ENCODE data around the gene FAM181B. TPM values are rescaled to one million over a fixed set of nuclear protein-coding genes. Genes with fewer than 3 reads are reported as not detected.

Gene FAM181B
- total and polyA plus RNA-seq, 2 donors (not counting 3 experiments of a cell fraction or from before 2014, with no cell fraction given): not detected

DNA sequence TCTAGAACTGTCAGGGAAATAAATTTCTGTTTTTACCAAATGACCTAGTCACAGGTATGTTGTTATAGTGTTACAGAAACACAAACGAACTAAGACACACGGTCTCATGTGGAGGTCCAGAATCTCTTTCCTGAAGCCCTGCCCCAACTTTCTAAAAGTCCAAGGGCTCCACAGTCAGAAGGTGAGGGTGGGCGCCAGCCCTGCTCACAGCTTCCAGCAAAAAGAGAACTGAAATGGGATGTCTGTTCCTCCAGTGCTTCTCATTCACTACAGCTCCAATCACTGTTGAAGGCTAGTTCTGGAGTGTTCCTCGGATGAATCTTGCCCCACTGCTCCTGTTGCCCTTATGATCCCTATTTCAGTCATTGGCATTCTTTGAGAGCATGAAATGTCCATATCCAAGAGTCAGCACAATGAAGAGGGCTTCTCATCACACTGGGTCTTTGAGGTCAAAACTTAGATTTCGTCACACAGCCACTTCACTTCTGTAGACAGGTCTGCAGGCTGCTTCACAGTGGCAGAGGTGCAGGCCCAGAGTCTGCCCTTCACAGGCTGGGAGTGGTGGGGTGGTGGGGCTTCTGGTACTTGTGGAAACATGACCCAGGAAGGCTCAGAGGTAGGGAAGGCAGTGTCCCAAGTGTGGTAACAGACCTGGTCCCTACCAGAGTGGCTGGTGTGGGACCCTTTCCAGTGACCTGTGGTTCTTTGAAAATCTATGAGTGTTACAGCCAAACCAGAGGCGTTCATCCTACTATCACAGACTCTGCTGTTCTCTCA lies 34.9 kb downstream of the FAM181B start:
- no peaks in the 10 kb centered on the region for H3K9me3 ChIP-seq (replicated peaks; ENCODE audit: control insufficient read depth, insufficient read depth, low read length)
- no peaks in the 10 kb centered on the region for H3K9me1 ChIP-seq (replicated peaks; ENCODE audit: control insufficient read depth, extremely low read depth, insufficient read depth, low read length)
- H2AFZ ChIP-seq (ENCODE audit: low read depth, low read length): no peak overlapping the region
- H4K20me1 ChIP-seq (replicated peaks; ENCODE audit: control insufficient read depth, extremely low read depth, insufficient read depth, low read length): no peaks in the 10 kb centered on the region
- H3K4me3 ChIP-seq (replicated peaks in 1 of 3; ENCODE audit: insufficient read depth in 1 of 3, low read depth in 1 of 3, low read length in 3 of 3): no peak overlapping the region
- H3K27me3 ChIP-seq (ENCODE audit: control insufficient read depth in 2 of 2, insufficient read depth in 2 of 2, low read length in 2 of 2): peaks cover 2 to 3% of the 10 kb centered on the region in 2 experiments
- H3K36me3 ChIP-seq (ENCODE audit: control insufficient read depth in 2 of 2, extremely low read depth in 1 of 2, insufficient read depth in 2 of 2, low read length in 2 of 2): no peaks in the 10 kb centered on the region
- no peak overlapping the region for H3K9ac ChIP-seq (replicated peaks; ENCODE audit: extremely low read depth, insufficient read depth, low read length)
- dilution Hi-C loops (cut with MboI; ENCODE audit: extremely low pct_ligation_motif_present, low sequenced_read_pairs): no loop called here
- CTCF ChIA-PET: interaction anchor here (0.7 kb wide), 1 partner anchor 1025 kb away, joined by 3 read pairs; no protein-coding TSS in a partner anchor
- H3K79me2 ChIP-seq (ENCODE audit: control insufficient read depth, insufficient read depth, low read length): no peaks in the 10 kb centered on the region
- no peaks in the 10 kb centered on the region for H3K4me1 ChIP-seq (ENCODE audit: control insufficient read depth, extremely low read depth, insufficient read depth, low read length)
- POLR2A ChIA-PET: no interaction called here
- DNase-seq (ENCODE audit: low read depth, low spot score): no peak
- H3K27ac ChIP-seq (ENCODE audit: insufficient read depth, low read depth, low read length): no peak overlapping the region
- BruUV-seq (replicated peaks): no TSS peak
- intact Hi-C loops (cut with micrococcal nuclease): loop anchor here (1.0 kb wide), 1 partner anchor 40 kb away; no protein-coding TSS in a partner anchor
- H3K4me2 ChIP-seq (ENCODE audit: insufficient read depth, low read length): no peak overlapping the region
- no peak for FAIRE-seq
- no peak for TF ChIP-seq POLR2A (IDR thresholded peaks at IDR 0.05; ENCODE audit: low read depth, low read length)
- no peak for TF ChIP-seq GATA2 (IDR thresholded peaks at IDR 0.05; ENCODE audit: insufficient read depth, insufficient read length, low read depth, low read length)

DNA sequence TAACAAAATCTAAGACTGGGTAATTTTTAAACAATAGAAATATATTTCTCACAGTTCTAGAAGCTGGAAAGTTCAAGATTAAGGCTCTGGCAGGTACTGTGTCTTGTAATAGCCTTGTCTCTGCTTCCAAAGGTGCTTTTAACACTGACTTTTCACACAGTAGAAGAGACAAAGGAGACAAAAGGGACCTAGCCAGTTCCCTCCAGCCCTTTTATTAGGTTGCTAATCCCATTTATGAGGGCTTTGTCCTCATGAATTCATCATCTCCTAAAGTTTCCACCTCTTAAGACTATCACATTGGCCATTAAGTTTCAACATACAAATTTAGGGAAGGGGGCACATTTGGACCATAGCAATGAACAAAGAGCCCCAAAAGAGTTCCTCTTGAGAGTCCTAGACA lies 40.7 kb downstream of the FAM181B start:
- Histone ChIP-seq H3K36me3 (ENCODE audit: control insufficient read depth in 2 of 2, extremely low read depth in 1 of 2, insufficient read depth in 2 of 2, low read length in 2 of 2) (no peaks in the 10 kb centered on the region), H3K79me2 (ENCODE audit: control insufficient read depth, insufficient read depth, low read length) (no peaks in the 10 kb centered on the region), H3K4me2 (ENCODE audit: insufficient read depth, low read length) (no peak overlapping the region), H3K9ac (replicated peaks; ENCODE audit: extremely low read depth, insufficient read depth, low read length) (no peak overlapping the region), H3K4me1 (ENCODE audit: control insufficient read depth, extremely low read depth, insufficient read depth, low read length) (no peaks in the 10 kb centered on the region), H2AFZ (ENCODE audit: low read depth, low read length) (no peak overlapping the region), H3K4me3 (replicated peaks in 1 of 3; ENCODE audit: insufficient read depth in 1 of 3, low read depth in 1 of 3, low read length in 3 of 3) (no peak overlapping the region), H3K27me3 (ENCODE audit: control insufficient read depth in 2 of 2, insufficient read depth in 2 of 2, low read length in 2 of 2) (peaks cover 2 to 5% of the 10 kb centered on the region in 2 experiments), H3K9me3 (replicated peaks; ENCODE audit: control insufficient read depth, insufficient read depth, low read length) (no peaks in the 10 kb centered on the region), H4K20me1 (replicated peaks; ENCODE audit: control insufficient read depth, extremely low read depth, insufficient read depth, low read length) (no peaks in the 10 kb centered on the region), H3K27ac (ENCODE audit: insufficient read depth, low read depth, low read length) (no peak overlapping the region), H3K9me1 (replicated peaks; ENCODE audit: control insufficient read depth, extremely low read depth, insufficient read depth, low read length) (no peaks in the 10 kb centered on the region)
- dilution Hi-C loops (cut with MboI; ENCODE audit: extremely low pct_ligation_motif_present, low sequenced_read_pairs): no loop called here
- TF ChIP-seq GATA2 (IDR thresholded peaks at IDR 0.05; ENCODE audit: insufficient read depth, insufficient read length, low read depth, low read length) (no peak), FOS (IDR thresholded peaks at IDR 0.05; ENCODE audit: borderline replicate concordance, insufficient read depth, low read length) (no peak), JUN (IDR thresholded peaks at IDR 0.05; ENCODE audit: borderline replicate concordance, insufficient read depth, insufficient read length, low read depth) (no peak), POLR2A (IDR thresholded peaks at IDR 0.05; ENCODE audit: low read depth, low read length) (no peak), EZH2 (IDR thresholded peaks at IDR 0.05; ENCODE audit: borderline replicate concordance, low read depth, low read length, severe bottlenecking) (no peak), POLR2AphosphoS5 (IDR thresholded peaks at IDR 0.05; ENCODE audit: insufficient read depth, low read depth, low read length) (no peak), MYC (IDR thresholded peaks at IDR 0.05; ENCODE audit: low read depth, low read length) (no peak)
- TF ChIP-seq, protein P1, sequence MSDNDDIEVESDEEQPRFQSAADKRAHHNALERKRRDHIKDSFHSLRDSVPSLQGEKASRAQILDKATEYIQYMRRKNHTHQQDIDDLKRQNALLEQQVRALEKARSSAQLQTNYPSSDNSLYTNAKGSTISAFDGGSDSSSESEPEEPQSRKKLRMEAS (IDR thresholded peaks at IDR 0.05; ENCODE audit: insufficient read depth, insufficient read length): no peak
- TF ChIP-seq, protein P2, sequence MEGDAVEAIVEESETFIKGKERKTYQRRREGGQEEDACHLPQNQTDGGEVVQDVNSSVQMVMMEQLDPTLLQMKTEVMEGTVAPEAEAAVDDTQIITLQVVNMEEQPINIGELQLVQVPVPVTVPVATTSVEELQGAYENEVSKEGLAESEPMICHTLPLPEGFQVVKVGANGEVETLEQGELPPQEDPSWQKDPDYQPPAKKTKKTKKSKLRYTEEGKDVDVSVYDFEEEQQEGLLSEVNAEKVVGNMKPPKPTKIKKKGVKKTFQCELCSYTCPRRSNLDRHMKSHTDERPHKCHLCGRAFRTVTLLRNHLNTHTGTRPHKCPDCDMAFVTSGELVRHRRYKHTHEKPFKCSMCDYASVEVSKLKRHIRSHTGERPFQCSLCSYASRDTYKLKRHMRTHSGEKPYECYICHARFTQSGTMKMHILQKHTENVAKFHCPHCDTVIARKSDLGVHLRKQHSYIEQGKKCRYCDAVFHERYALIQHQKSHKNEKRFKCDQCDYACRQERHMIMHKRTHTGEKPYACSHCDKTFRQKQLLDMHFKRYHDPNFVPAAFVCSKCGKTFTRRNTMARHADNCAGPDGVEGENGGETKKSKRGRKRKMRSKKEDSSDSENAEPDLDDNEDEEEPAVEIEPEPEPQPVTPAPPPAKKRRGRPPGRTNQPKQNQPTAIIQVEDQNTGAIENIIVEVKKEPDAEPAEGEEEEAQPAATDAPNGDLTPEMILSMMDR (IDR thresholded peaks at IDR 0.05; ENCODE audit: extremely low read depth in 1 of 2, insufficient read depth in 1 of 2, low read depth in 1 of 2, low read length in 2 of 2): no peak
- BruUV-seq (replicated peaks): no TSS peak
- ChIA-PET POLR2A (no interaction called here), CTCF (no interaction called here)
- DNase-seq (ENCODE audit: low read depth, low spot score) (no peak), FAIRE-seq (no peak)
- intact Hi-C loops (cut with micrococcal nuclease): no loop called here
